ENCODE results near the gene SDK1. TPM values are rescaled to one million over a fixed set of nuclear protein-coding genes. Genes with fewer than 3 reads are reported as not detected.

The SDK1 gene
- total RNA-seq, 2 experiments from 2014 or later, result 0.03 to 0.05 TPM

GRCh38 chr7:4240042-4240441 is 939.0 kb downstream of the SDK1 start:
- Mint-ChIP-seq H3K9me3 (ENCODE audit: insufficient read depth) (peaks cover 10% of the 10 kb centered on the region), H3K36me3 (ENCODE audit: low read depth) (peaks cover 1% of the 10 kb centered on the region), H3K27ac (no peak overlapping the region), H3K27me3 (ENCODE audit: low read depth) (no peaks in the 10 kb centered on the region), H3K4me3 (no peak overlapping the region), H3K4me1 (ENCODE audit: low read depth) (peaks cover 8% of the 10 kb centered on the region)
- ATAC-seq (no peak), DNase-seq (no peak)
- CTCF ChIA-PET, result no interaction called here
- POLR2A ChIA-PET, result no interaction called here

DNA sequence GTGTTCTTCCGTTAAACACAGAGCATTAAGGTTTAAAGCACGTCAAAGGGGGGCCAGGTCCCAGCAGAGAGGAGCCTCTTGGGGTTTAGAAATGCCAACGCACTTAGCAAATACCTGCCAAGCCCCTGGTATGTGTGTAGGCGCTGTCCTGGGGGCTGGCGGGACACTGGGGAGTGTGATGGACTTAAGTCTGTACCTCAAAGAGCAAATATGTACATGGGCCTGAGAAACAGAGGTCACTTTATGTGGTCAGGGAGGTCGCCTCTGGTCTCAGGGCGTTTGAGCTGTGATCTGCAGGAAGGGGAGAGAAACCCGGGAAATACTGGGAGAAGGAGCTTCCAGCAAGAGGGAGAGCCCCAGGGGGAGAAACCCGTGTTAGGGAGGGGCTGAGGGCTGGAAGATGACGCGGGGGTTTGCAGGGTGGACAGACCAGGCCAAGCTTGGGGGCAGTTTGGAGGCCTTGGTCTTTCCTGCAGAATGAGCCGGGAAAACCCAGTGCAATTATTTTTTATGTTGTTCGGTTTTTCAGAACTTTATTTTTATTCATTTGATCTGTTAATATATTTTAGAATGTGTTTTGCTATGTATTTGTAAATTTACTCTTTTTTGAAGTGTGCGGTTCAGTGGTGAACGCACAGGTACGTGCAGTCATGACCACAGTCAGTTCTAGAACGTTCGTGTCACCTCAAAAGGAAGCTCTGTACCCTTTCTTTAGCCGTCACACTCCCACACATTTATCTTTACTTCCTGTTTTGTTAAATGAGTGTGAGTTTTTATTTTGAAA is 939.7 kb downstream of the SDK1 start:
- Mint-ChIP-seq H3K27me3 (ENCODE audit: low read depth) (no peaks in the 10 kb centered on the region), H3K4me1 (ENCODE audit: low read depth) (peaks cover 8% of the 10 kb centered on the region), H3K4me3 (no peak overlapping the region), H3K36me3 (ENCODE audit: low read depth) (peaks cover 1% of the 10 kb centered on the region), H3K9me3 (ENCODE audit: insufficient read depth) (peaks cover 16% of the 10 kb centered on the region), H3K27ac (no peak overlapping the region)
- DNase-seq (no peak), ATAC-seq (no peak)
- ChIA-PET CTCF (no interaction called here), POLR2A (no interaction called here)

DNA sequence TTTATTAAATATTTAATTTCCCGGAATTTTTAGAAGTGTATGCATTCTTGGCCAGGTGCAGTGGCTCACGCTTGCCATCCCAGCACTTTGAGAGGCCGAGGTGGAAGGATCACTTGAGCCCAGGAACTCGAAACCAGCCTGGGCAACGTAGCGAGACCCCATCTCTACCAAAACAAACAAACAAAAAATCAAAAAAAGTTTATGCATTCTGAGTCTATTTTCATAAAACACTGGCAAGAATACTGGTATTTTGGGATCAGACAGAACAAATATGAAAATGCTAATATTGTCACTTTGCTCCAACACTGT is 940.2 kb downstream of the SDK1 start:
- CTCF ChIA-PET, result no interaction called here
- Mint-ChIP-seq H3K9me3 (ENCODE audit: insufficient read depth) (peaks cover 16% of the 10 kb centered on the region), H3K36me3 (ENCODE audit: low read depth) (peaks cover 1% of the 10 kb centered on the region), H3K27ac (no peak overlapping the region), H3K27me3 (ENCODE audit: low read depth) (no peaks in the 10 kb centered on the region), H3K4me1 (ENCODE audit: low read depth) (peaks cover 8% of the 10 kb centered on the region), H3K4me3 (no peak overlapping the region)
- no peak for ATAC-seq
- no peak for DNase-seq
- POLR2A ChIA-PET, result no interaction called here

- CTCF ChIA-PET, result no interaction called here
- DNase-seq (no peak), ATAC-seq (no peak)
- Mint-ChIP-seq H3K27me3 (ENCODE audit: low read depth) (no peaks in the 10 kb centered on the region), H3K4me3 (no peak overlapping the region), H3K4me1 (ENCODE audit: low read depth) (peaks cover 8% of the 10 kb centered on the region), H3K36me3 (ENCODE audit: low read depth) (peaks cover 1% of the 10 kb centered on the region), H3K27ac (no peak overlapping the region), H3K9me3 (ENCODE audit: insufficient read depth) (peaks cover 16% of the 10 kb centered on the region)
- POLR2A ChIA-PET, result no interaction called here
These were observed 940.7 kb downstream of the SDK1 start for GRCh38 chr7:4241791-4242190.

DNA sequence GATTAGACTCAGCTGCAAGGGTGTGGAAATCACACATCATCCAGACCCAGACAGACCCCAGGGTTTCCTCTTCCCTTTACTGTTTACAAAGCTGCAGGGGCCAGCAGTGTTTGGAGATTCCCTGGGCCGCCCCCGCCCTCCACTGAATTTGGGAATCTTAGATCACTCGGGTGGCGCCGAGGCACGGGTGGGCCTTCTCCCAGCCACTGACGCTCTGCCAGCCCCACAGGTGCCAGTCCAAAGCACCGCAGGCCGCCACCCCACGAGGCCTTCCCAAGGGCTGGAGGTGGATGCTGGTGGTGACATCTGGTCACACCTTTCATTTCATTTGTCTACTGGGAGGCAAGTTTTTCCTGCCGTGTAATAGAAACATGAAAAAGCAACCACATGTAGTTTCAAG is 941.7 kb downstream of the SDK1 start:
- ATAC-seq (no peak), DNase-seq (no peak)
- peaks cover 16% of the 10 kb centered on the region for H3K9me3 Mint-ChIP-seq (ENCODE audit: insufficient read depth)

GRCh38 chr7:4244041-4244440 is 943.0 kb downstream of the SDK1 start:
- peaks cover 16% of the 10 kb centered on the region for H3K9me3 Mint-ChIP-seq (ENCODE audit: insufficient read depth)
- H3K27ac Mint-ChIP-seq, result no peak overlapping the region
- peaks cover 1% of the 10 kb centered on the region for H3K36me3 Mint-ChIP-seq (ENCODE audit: low read depth)
- ATAC-seq, result no peak
- ChIA-PET CTCF (no interaction called here), POLR2A (no interaction called here)
- H3K27me3 Mint-ChIP-seq (ENCODE audit: low read depth), result no peaks in the 10 kb centered on the region
- no peak for DNase-seq
- no peak overlapping the region for H3K4me3 Mint-ChIP-seq
- H3K4me1 Mint-ChIP-seq (ENCODE audit: low read depth), result peaks cover 8% of the 10 kb centered on the region

More for the DNA sequence above, 941.7 kb downstream of the SDK1 start:
- Mint-ChIP-seq H3K36me3 (ENCODE audit: low read depth) (peaks cover 1% of the 10 kb centered on the region), H3K27ac (no peak overlapping the region), H3K4me1 (ENCODE audit: low read depth) (peaks cover 8% of the 10 kb centered on the region), H3K4me3 (no peak overlapping the region), H3K27me3 (ENCODE audit: low read depth) (no peaks in the 10 kb centered on the region)
- POLR2A ChIA-PET, result no interaction called here
- CTCF ChIA-PET, result no interaction called here

- Mint-ChIP-seq H3K36me3 (ENCODE audit: low read depth) (peaks cover 1% of the 10 kb centered on the region), H3K4me3 (no peak overlapping the region), H3K27me3 (ENCODE audit: low read depth) (no peaks in the 10 kb centered on the region), H3K4me1 (ENCODE audit: low read depth) (peaks cover 8% of the 10 kb centered on the region), H3K9me3 (ENCODE audit: insufficient read depth) (peaks cover 16% of the 10 kb centered on the region), H3K27ac (no peak overlapping the region)
- DNase-seq, result no peak
- CTCF ChIA-PET, result no interaction called here
- ATAC-seq, result no peak
- POLR2A ChIA-PET, result no interaction called here
These were observed 943.6 kb downstream of the SDK1 start for GRCh38 chr7:4244635-4245034.

DNA sequence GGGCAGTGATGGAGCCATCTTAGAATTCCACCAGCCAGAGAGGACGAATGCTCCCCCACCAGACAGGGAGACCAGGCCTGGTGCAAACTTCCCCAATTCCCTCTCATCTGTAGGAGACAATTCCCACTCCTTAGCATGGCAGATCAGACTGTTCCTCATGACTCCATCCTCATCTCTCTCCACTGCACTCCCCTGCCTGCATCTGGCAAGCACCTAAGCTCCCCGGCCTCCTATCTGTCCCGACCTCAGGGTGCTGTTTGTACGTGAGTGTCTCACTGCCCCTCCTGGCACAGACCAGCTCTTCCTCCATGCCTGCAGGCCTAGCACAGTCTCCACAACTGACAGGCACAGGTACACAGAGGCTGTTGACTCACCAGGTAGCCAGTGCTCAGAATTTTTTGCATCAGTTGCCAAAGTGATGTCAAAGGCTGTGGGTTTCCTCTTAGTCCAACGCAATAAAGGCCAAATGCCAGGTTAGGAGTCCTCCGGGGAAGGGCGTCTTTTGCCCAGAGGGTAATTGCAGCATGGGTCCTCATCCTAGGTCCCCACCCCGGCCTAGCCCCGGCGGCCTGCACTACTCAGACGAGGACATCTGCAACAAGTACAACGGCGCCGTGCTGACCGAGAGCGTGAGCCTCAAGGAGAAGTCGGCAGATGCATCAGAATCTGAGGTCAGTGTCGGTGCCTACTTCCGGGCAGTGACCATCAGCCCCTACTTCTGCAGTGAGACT is 944.2 kb downstream of the SDK1 start:
- no peaks in the 10 kb centered on the region for H3K27me3 Mint-ChIP-seq (ENCODE audit: low read depth)
- no peak overlapping the region for H3K27ac Mint-ChIP-seq
- ATAC-seq (no peak), DNase-seq (no peak)
- H3K4me3 Mint-ChIP-seq, result no peak overlapping the region
- CTCF ChIA-PET, result no interaction called here
- H3K36me3 Mint-ChIP-seq (ENCODE audit: low read depth), result peaks cover 1% of the 10 kb centered on the region
- POLR2A ChIA-PET, result no interaction called here
- H3K4me1 Mint-ChIP-seq (ENCODE audit: low read depth), result peaks cover 8% of the 10 kb centered on the region
- H3K9me3 Mint-ChIP-seq (ENCODE audit: insufficient read depth), result peaks cover 16% of the 10 kb centered on the region

GRCh38 chr7:4245866-4246470 is 944.9 kb downstream of the SDK1 start:
- peaks cover 1% of the 10 kb centered on the region for H3K36me3 Mint-ChIP-seq (ENCODE audit: low read depth)
- peaks cover 19% of the 10 kb centered on the region for H3K9me3 Mint-ChIP-seq (ENCODE audit: insufficient read depth)
- no peak overlapping the region for H3K27ac Mint-ChIP-seq
- peaks cover 4% of the 10 kb centered on the region for H3K4me1 Mint-ChIP-seq (ENCODE audit: low read depth)
- CTCF ChIA-PET, result no interaction called here
- POLR2A ChIA-PET, result no interaction called here
- no peaks in the 10 kb centered on the region for H3K27me3 Mint-ChIP-seq (ENCODE audit: low read depth)
- DNase-seq (no peak), ATAC-seq (no peak)
- H3K4me3 Mint-ChIP-seq, result no peak overlapping the region

GRCh38 chr7:4246536-4246935 is 945.5 kb downstream of the SDK1 start:
- Mint-ChIP-seq H3K27me3 (ENCODE audit: low read depth) (no peaks in the 10 kb centered on the region), H3K36me3 (ENCODE audit: low read depth) (peaks cover 1% of the 10 kb centered on the region), H3K9me3 (ENCODE audit: insufficient read depth) (peaks cover 24% of the 10 kb centered on the region), H3K4me1 (ENCODE audit: low read depth) (peaks cover 1% of the 10 kb centered on the region), H3K4me3 (no peak overlapping the region), H3K27ac (no peak overlapping the region)
- ATAC-seq, result no peak
- DNase-seq, result no peak
- ChIA-PET CTCF (no interaction called here), POLR2A (no interaction called here)

- DNase-seq (no peak), ATAC-seq (no peak)
- Mint-ChIP-seq H3K27ac (no peak overlapping the region), H3K27me3 (ENCODE audit: low read depth) (no peaks in the 10 kb centered on the region), H3K4me3 (no peak overlapping the region), H3K4me1 (ENCODE audit: low read depth) (no peaks in the 10 kb centered on the region), H3K9me3 (ENCODE audit: insufficient read depth) (peaks cover 20% of the 10 kb centered on the region), H3K36me3 (ENCODE audit: low read depth) (no peaks in the 10 kb centered on the region)
- ChIA-PET POLR2A (no interaction called here), CTCF (no interaction called here)
These were observed 946.2 kb downstream of the SDK1 start for GRCh38 chr7:4247106-4247876.

- H3K27me3 Mint-ChIP-seq (ENCODE audit: low read depth), result no peaks in the 10 kb centered on the region
- no peak overlapping the region for H3K4me3 Mint-ChIP-seq
- ATAC-seq, result no peak
- ChIA-PET CTCF (no interaction called here), POLR2A (no interaction called here)
- H3K9me3 Mint-ChIP-seq (ENCODE audit: insufficient read depth), result peaks cover 22% of the 10 kb centered on the region
- H3K4me1 Mint-ChIP-seq (ENCODE audit: low read depth), result no peaks in the 10 kb centered on the region
- no peak overlapping the region for H3K27ac Mint-ChIP-seq
- no peak for DNase-seq
- no peaks in the 10 kb centered on the region for H3K36me3 Mint-ChIP-seq (ENCODE audit: low read depth)
These were observed 947.2 kb downstream of the SDK1 start for GRCh38 chr7:4248295-4248694.

All from activated CD8-positive, alpha-beta T cell treated with anti-CD3 and anti-CD28 coated beads, Interleukin-2, amount 10 ng/mL, durations not matched to agents 7 days and 5 days (primary cell).